ENCODE results near the gene TNS1. TPM values are rescaled to one million over a fixed set of nuclear protein-coding genes. Genes with fewer than 3 reads are reported as not detected.

Gene TNS1
- total RNA-seq, 2 experiments from 2014 or later: 0.15 to 0.61 TPM

DNA sequence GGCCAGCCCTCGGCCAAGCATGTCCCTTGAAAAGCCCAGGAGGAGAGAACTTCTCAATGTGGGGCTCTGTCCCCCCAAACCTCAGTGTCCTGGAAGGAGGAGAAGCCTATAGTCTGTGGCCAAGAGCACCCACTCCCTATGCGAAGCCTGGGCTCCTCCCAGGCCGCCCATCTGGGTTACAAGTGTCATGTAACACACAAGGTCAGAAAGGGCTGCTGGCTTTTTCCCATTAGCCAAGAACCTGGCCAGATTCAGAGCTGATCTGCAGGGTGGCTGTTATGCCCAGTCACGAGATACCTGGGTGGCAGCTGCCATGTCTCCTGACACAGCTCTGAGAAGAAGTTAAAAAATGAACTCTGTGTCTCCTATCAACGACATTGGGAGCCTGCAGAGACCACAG is 170.7 kb downstream of the TNS1 start:
- POLR2A ChIA-PET: no interaction called here
- CTCF ChIA-PET: interaction anchor here (1.0 kb wide), 1 partner anchor 19 kb away, joined by 3 read pairs; no protein-coding TSS in a partner anchor

DNA sequence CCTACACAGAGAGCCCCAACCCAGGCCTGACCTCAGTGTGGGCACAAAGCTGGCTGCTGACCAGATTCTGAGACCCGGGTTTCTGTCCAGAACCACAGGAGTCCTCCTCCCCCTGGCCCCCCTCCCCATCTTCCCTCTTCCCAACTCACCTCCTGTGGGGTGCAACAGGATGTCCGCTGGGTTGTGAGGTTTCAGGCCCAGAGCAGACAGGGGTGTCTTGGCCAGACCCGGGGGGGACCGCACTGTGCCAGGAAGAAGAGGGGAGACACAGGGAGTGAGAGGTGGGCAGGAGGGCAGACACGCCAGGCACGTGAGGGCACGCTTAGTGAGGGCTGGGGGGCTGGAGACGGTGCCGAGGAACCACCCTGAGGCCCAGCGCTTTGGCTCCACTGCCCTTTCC is 171.5 kb downstream of the TNS1 start:
- CTCF ChIA-PET: no interaction called here

GRCh38 chr2:217830807-217831206 is 172.0 kb downstream of the TNS1 start:
- ChIA-PET POLR2A (no interaction called here), CTCF (no interaction called here)

More for the DNA sequence above, 171.5 kb downstream of the TNS1 start:
- POLR2A ChIA-PET: no interaction called here

DNA sequence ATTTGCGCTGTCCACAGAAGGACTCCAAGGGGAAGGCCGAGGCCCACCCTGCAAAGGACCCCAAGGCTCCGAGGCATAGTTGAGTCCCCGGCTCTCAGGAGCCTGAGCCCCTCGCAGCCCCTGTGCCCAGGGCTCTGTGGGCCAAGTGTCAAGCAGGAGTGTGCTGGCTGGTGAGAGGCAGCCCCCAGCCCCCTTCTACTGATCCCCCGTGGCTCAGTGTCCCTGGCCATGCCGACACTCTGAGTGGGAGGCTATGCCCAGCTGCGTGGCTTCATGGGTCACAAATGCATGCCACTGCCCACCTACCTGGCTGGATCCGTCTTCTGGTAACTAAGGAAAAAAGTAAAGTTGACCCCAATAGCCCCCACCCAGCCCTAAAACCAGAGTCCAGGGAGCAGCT is 172.7 kb downstream of the TNS1 start:
- POLR2A ChIA-PET: no interaction called here
- CTCF ChIA-PET: no interaction called here

DNA sequence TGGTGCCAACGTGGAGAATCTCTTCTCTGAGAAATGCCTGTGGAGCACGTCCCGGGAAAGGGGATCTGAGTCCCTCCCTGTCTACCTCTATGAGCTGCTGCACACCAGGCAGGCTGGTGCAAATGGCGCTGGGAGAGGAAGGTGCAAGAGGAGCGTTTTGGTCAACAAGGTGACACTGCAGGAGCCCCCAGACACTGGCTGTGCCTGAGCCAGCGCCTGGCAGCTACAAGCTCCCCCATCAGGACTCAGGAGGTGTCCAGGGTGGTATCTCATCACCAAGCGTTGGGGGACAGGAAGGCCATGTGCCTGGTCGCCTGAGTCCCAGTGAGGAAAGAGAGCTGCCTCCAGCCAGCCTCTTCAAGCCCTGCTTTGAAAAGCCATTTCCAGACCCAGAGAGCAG is 173.4 kb downstream of the TNS1 start:
- CTCF ChIA-PET: no interaction called here
- POLR2A ChIA-PET: no interaction called here

- ChIA-PET POLR2A (no interaction called here), CTCF (no interaction called here)
Observed at GRCh38 chr2:217828336-217828735, 174.5 kb downstream of the TNS1 start.

DNA sequence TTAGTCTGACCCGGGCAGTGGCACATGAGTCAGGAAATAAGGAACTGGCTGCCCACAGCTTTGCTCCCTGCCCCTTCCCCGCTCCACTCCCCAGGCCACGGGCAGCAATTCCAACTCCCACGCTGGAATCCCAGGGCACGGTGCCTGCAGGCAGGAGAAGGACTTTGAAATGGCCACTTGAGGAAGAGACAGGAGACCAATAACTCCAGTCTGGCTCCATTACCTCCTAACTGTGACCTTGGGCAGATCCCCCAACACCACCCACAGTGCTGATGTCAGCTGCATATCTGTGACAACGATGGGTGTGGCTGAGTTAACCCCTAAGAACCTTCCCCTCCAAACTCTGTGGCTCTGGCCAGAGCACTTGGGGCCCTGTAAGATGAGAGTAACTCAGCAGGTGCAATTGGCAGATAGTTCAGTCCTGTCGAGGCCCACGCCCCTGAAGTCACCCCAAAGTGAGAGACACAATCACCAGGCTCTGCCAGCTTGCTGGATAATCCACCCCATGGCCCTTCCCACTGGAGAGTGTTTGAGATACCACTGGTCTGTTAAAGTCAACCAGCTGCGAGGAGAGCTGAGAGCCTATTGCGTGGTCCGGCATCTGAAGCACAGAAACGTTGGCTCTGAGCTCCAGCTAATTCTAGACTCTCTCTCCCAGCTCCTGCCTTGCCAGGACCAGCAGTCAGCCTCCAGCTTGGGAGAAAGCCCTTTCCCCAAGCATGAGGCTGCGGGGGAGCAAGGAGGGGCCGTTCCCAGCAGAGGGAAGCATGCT is 175.2 kb downstream of the TNS1 start:
- CTCF ChIA-PET: no interaction called here
- POLR2A ChIA-PET: no interaction called here

DNA sequence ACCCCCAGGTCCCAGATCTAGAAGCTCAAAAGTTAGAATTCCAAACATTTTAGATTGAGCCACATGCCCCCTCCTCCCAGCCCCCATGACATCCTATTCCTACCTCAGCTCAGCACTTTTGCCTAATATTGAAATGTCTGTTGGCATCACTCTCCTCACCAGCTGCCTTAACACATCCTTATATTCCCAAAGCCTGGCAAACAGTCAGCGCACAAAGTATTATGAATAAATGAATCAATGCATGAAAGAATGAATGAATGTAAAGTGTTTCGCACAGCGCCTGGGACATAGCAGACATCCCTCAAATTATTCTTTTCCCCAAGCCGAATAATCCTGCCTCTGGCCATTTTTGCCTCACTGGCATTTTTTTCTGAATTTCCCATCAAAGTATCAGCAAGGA is 175.8 kb downstream of the TNS1 start:
- CTCF ChIA-PET: no interaction called here
- POLR2A ChIA-PET: no interaction called here

GRCh38 chr2:217826520-217826919 is 176.3 kb downstream of the TNS1 start:
- ChIA-PET POLR2A (no interaction called here), CTCF (no interaction called here)

DNA sequence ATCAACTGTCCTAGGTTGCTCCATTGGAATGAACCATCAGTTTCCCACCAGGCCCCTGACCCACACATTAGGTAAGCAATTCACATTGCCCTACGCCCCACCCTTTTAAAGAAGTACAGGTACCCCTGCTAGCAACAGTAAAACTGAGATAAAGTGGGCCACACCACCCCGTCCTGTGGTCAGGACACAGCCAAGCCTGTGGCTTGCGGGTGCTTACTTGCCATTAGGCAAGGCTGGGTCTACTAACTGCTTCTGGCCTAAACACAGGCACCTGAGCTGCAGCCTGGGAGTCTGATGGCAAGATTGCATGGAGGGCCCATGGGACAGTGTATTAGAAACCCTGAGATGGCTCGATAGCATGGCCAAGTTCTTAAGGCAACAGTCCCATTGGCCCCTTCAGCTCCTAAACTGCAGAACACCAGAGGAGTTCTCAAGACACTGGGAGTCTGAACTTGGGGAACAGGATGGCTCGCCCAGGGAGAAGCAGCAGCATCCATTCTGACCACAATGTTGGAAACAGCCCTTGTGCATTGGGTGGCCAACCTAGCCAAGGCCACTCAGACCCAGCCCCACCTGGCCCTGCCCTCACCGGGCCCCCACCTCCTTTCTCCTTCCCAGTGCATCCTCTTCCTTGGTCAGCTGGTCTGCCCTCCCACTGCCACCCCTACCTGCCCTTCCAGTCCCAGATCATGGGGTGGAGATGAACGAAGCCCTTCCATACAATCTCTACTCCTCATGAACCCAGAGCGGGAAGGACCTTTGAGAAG is 177.1 kb downstream of the TNS1 start:
- CTCF ChIA-PET: interaction anchor here (0.6 kb wide), 1 partner anchor 1866 kb away, joined by 3 read pairs; no protein-coding TSS in a partner anchor
- POLR2A ChIA-PET: no interaction called here

DNA sequence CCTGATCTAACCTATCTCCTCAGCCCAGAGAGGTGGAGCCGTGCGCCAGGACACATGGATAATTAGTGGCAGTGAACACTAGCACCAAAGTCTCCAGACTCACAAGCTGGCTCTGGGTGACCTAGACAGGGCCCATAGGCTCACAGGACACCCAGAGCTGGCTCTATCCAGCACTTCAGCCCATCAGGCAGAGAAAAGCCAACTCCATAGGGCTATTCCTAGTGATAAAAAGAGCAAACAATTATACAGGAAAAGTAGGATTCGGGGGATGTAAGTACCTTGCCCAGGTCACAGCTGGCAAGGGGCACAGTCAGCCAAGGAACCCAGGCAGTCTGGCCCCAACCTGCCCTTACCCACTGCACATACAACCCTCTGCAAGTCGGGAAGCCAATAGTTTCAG is 178.6 kb downstream of the TNS1 start:
- ChIA-PET CTCF (no interaction called here), POLR2A (no interaction called here)

DNA sequence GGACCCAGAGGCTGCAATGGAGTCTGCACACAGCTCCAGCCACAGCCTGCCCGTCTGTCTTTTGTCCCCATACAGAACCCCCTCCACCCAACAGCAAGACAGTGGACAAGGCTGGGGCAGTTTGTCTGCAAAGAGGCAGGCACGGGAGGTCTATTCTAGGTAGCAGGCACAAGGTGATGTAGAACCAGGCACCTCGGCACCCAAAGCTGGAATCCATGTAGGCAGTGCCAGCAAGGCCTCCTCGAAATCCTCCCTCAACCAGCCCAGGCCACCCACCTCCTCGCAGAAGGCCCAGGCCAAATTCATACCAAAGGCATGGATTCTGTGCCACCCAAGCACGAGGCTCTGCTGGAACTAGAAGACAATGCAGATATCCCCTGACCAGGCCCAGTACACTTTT is 179.2 kb downstream of the TNS1 start:
- ChIA-PET CTCF (no interaction called here), POLR2A (no interaction called here)

DNA sequence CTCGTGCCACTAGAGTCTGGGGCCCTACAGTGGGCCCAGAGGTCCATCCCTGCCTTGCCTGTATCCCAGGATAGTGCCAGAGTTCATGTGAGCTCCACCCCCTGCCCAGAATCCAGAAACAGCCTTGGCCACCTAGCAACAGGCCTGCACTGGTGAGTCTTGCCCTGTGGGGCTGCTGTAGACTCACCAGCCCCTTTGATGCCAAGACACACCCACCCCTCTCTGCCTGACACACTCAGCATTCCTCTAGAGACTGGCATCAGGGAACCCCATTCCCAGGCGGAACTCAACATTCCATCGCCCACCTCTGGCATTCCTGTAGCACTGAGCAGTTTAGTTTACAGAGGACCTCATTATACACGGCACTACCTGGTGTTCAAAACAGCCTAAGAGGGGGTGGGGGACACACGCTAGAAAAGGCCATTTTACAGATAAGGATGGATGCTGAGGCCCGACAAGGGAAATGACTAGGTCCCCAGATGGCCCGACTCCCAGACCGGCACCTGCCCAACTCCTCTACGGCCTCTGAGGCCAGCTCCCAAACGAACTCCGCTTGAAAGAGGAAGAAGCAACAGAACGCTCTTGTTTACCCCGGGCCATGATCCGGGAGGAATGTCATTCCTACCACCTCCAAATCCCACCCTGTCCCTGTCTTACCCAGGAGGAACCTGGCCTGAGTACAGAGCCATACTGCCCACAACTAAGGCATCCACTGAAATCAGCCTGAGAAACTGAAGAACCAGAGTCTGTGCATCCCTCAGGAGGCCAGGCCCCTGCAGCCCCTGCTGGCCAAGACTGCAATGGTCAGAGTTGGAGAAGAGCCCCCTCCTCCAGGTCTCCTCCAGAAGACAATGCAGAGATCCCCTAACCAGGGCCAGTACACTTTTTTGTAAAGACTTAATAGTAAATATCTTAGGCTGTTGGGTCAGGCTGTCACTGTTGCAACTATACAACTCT is 180.2 kb downstream of the TNS1 start:
- ChIA-PET POLR2A (no interaction called here), CTCF (no interaction called here)

- ChIA-PET POLR2A (no interaction called here), CTCF (no interaction called here)
Observed at GRCh38 chr2:217821536-217822147, 181.2 kb downstream of the TNS1 start.

DNA sequence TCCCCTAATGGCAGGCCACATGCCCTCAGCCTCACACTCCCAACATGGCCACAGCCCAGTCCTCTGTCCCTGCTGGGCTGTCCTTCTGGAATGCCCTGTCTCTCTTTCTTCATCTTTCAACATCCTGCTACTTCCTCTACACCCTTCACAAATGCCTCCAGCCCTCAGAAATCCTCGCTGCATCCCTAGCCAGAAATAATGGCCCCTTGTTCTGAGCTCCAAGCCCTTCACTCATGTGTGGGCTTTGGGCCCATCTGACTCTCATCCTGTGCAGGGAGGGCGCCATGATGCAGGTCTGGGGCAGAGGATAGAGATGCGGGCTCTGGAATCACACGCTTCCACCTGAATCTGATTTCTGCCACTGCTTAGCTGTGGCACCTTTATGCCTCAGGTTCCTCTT is 181.9 kb downstream of the TNS1 start:
- CTCF ChIA-PET: no interaction called here
- POLR2A ChIA-PET: no interaction called here

GRCh38 chr2:217820091-217820819 is 182.5 kb downstream of the TNS1 start:
- CTCF ChIA-PET: no interaction called here

DNA sequence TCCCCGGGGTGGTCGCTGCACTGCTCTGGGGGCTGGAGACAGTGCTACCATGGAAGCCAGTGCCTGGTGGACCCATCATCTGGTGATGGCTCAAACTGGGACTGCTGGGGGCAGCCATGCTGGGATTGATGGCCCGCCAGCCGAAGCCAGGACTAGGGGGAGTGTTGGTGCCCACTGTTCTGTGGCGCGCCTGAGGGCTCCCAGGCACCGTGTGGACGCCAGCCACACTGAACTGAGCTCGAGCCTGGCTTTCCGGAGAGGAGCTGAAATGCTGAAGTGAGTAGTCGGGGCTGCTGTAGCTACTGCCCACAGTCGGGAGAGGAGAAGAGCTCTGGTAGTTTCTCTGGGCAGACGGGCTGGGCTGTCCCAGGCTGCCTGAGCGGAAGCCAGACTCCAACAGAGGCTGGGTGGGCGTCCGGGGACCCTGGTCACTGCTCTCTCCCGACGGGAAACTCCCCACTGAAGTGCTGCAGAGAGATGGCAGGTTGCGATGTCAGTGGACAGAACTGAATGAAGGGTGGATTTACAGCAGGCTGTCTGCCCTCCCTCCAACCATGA is 184.4 kb downstream of the TNS1 start:
- POLR2A ChIA-PET: no interaction called here

More at GRCh38 chr2:217820091-217820819, 182.5 kb downstream of the TNS1 start:
- POLR2A ChIA-PET: no interaction called here

DNA sequence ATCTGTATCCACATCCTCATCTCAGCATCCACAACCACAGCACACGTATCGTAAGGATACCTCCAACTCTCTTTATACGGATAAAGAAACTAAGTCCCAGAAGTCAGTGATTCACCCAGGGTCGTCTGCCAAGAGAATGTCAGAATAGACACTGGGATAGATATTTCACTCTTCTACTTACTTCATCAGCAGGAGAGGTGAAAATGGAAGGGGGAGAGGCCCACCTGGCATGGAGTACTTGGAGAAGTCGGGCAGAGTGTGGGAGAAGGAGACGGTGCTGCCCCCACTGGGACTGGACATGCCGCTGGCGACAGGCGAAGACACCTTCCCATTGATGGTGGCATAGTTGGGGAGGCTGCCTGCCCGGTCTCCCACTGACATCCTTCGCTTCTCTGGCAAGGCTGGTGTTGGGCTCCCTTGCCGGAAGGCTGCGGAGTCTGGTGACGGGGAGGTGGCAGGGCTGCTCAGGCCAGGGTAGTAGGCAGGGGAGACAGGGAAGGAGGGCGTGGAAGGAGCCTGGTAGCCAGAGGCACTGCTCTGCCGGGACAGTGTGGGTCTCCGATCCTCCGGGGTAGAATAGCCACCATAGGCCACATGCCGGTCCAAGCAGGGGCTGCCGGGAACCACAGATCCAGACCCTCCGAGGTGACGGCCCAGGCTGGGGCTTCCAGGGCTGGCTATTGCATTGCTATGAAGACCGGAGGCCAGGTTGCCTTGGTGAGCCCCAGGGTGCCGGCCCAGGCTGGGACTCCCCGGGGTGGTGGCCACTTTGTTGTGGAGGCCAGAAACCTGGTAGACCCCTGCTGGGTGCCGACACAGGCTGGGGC is 185.1 kb downstream of the TNS1 start:
- ChIA-PET POLR2A (no interaction called here), CTCF (no interaction called here)

More for the DNA sequence above, 184.4 kb downstream of the TNS1 start:
- CTCF ChIA-PET: no interaction called here
